BLaER1 (cell line): Measurements from ENCODE around the gene AGPAT4.

ENCODE experiments used
- H3K27ac ChIP-seq: shearing (Covaris generic); formaldehyde crosslinking; 2 replicates; pipeline ENCODE4 v1.8.1; 2022
- H3K27me3 ChIP-seq: shearing (Covaris generic); formaldehyde crosslinking; 2 replicates; pipeline ENCODE4 v1.8.1; 2022
- H3K36me3 ChIP-seq: shearing (Covaris generic); formaldehyde crosslinking; 2 replicates; pipeline ENCODE4 v1.8.1; 2022
- H3K4me1 ChIP-seq: shearing (Covaris generic); formaldehyde crosslinking; 2 replicates; pipeline ENCODE4 v1.8.1; 2022
- H3K4me2 ChIP-seq: shearing (Covaris generic); formaldehyde crosslinking; 2 replicates; pipeline ENCODE4 v1.8.1; 2022
- H3K4me3 ChIP-seq: shearing (Covaris generic); formaldehyde crosslinking; 2 replicates; pipeline ENCODE4 v1.8.1; 2022
- H3K9ac ChIP-seq: shearing (Covaris generic); formaldehyde crosslinking; 2 replicates; pipeline ENCODE4 v1.8.1; 2022
- H3K9me3 ChIP-seq: shearing (Covaris generic); formaldehyde crosslinking; 2 replicates; pipeline ENCODE4 v1.8.1; 2022
- H4K20me1 ChIP-seq: shearing (Covaris generic); formaldehyde crosslinking; 2 replicates; pipeline ENCODE4 v1.8.1; 2022
- Cebpa-rat ChIP-seq: shearing (Covaris generic); IDR thresholded peaks from 2 replicates; pipeline ENCODE4 v1.8.1; 2022

AGPAT4 gene

DNA sequence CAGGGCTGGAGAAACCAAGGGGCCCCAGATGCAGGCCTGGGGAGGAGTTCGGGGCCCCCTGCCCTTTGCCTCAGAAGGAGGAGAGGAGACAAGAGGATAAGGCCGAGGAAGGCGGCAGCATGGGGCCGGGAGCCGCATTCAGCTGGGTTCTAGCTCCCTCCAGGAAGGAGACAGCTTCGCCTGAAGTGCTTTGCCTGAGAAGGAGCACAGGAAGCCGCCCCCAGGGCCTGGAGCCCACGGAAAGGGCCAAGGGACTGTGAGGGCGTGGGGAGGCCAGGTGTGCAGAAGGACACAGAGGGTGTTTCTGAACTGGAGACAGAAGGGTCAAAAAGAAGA, 121.4 kb downstream of the AGPAT4 start:
- H3K4me2 ChIP-seq: no peak overlapping the region
- no peak overlapping the region for H3K4me3 ChIP-seq
- H3K4me1 ChIP-seq: no peaks in the 10 kb centered on the region
- peak overlapping the region; percentile 49; the same call in 1 of the 2 replicates for H3K27ac ChIP-seq
- no peaks in the 10 kb centered on the region for H3K27me3 ChIP-seq
- H4K20me1 ChIP-seq: no peaks in the 10 kb centered on the region
- TF ChIP-seq Cebpa-rat: no peak
- no peak overlapping the region for H3K9ac ChIP-seq
- H3K36me3 ChIP-seq: peaks cover 66% of the 10 kb centered on the region
- peaks cover 11% of the 10 kb centered on the region for H3K9me3 ChIP-seq

DNA sequence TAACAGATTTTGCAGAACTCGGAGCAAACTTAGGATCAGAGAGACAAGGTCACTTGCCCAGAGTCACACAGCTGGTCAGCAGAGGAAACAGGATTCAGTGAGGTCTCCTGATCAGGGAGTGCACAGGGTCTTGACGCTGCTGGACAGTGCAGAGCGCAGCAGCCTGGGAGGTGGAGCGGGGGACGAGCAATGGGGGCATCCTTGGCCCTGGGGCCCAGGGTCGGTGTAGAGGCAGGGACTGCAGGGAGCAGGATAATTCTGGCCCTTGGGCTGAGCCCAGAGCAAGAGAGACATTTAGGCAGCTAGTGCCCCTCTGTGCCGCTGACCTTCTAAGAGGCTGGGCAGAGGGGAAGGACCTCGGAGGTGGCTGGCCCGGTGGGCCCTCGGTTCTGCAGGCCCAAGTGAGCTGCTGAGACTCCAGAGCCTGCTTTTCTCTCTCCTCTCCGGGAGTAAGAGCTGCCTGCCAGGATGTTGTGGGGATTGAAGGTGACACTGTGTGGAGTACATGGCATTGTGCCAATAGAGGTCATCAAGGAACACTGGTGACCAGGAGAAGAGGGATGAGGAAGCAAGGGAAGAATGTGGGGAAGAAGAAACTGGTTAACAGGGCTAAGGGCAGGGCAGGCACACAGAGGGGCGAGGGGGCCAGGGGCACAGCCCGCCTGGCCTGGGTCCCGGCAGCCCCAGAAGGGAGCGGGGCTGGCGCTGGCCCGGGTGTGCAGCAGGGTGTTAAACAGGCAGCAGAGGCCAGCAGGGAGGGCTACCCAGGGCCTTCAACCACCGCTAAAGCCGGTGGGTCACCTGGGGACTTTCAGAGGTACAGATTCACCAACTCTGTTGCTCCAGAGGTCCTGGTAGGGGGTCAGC, 122.0 kb downstream of the AGPAT4 start:
- no peaks in the 10 kb centered on the region for H3K27me3 ChIP-seq
- H3K36me3 ChIP-seq: peaks cover 63% of the 10 kb centered on the region
- no peak for TF ChIP-seq Cebpa-rat
- no peak overlapping the region for H3K4me3 ChIP-seq
- H3K4me1 ChIP-seq: no peaks in the 10 kb centered on the region
- H3K9ac ChIP-seq: no peak overlapping the region
- H3K9me3 ChIP-seq: peaks cover 5% of the 10 kb centered on the region
- H3K27ac ChIP-seq: peak overlapping the region; percentile 49; the same call in 1 of the 2 replicates
- no peak overlapping the region for H3K4me2 ChIP-seq
- H4K20me1 ChIP-seq: no peaks in the 10 kb centered on the region

DNA sequence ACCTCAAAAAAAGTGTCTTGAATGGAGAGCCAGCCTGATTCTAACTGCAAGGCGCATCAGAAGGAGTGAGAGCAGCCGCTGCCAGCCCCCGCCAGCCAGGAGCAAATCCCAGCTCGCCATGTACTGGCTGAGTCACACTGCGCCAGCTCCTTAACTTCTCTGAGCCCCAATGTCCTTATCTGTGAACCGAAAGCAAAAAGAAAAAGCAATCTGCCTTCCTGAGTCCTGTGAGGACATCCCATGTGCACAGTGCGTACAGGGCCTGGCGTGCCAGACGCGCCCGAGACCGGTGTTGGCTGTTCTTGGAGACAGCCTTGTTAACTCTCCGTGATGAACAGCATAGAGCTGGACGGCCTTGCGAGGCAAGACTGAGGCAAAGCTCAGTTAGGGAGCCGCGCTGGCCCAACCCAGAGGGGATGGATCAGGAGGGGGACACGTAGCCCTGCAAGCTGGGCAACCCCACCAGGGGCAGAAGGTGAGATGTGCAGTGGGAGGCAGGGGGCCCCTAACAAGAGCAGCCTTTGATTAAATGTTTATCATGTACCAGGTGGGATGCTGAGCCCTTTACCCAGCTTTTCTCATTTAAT, 122.7 kb downstream of the AGPAT4 start:
- Histone ChIP-seq H3K36me3 (peaks cover 70% of the 10 kb centered on the region), H3K27ac (no peak overlapping the region), H3K9ac (no peak overlapping the region), H3K4me3 (no peak overlapping the region), H3K27me3 (no peaks in the 10 kb centered on the region), H4K20me1 (no peaks in the 10 kb centered on the region), H3K4me2 (no peak overlapping the region), H3K4me1 (no peaks in the 10 kb centered on the region), H3K9me3 (no peaks in the 10 kb centered on the region)
- no peak for TF ChIP-seq Cebpa-rat

DNA sequence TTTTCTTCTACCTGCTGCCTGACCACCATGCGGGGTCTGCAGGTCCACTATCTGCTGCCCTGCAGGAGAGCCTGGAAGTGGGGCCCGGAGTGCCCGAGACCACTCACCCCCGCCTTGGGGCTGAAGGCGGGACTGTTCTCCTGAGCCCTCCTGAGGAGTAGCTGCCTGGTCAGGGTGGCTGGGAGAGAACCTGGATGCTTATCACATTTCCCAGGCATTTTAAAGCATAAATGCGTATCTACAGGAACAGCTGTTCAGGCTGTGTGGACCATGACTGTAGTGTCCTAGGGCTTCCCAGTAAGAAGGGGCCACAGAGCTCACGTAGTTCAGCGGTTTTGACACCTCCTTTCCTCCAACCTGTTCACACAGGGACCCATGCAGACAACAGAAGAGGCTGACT, 123.3 kb downstream of the AGPAT4 start:
- no peaks in the 10 kb centered on the region for H3K9me3 ChIP-seq
- H3K4me3 ChIP-seq: no peak overlapping the region
- no peak for TF ChIP-seq Cebpa-rat
- no peak overlapping the region for H3K9ac ChIP-seq
- no peaks in the 10 kb centered on the region for H4K20me1 ChIP-seq
- H3K36me3 ChIP-seq: peaks cover 70% of the 10 kb centered on the region
- peaks cover under 1% of the 10 kb centered on the region; the same call in 1 of the 2 replicates for H3K4me1 ChIP-seq
- no peak overlapping the region for H3K27ac ChIP-seq
- H3K4me2 ChIP-seq: no peak overlapping the region
- no peaks in the 10 kb centered on the region for H3K27me3 ChIP-seq

DNA sequence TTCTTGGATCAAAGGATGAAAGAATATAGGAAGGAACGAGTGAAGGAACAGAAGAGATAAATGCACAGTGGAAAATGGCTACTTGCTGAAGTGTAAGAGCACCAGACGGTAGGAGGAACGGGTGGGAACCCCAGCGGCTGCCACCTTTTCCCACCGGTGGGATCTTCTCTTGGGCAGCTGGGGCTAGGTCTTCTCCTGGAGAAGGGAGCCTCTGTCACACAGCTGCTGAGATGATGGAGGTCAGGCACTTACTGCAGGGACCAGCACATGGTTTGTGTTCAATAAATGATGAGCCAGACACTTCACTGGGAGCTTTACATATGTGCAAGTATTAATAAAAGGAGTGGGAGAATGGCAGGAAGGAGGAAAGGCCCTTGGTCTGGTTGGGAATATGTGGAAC, 123.7 kb downstream of the AGPAT4 start:
- no peak overlapping the region for H3K9ac ChIP-seq
- no peaks in the 10 kb centered on the region for H3K9me3 ChIP-seq
- no peak overlapping the region for H3K4me2 ChIP-seq
- no peak overlapping the region for H3K4me3 ChIP-seq
- H3K27me3 ChIP-seq: no peaks in the 10 kb centered on the region
- peaks cover 66% of the 10 kb centered on the region for H3K36me3 ChIP-seq
- TF ChIP-seq Cebpa-rat: no peak
- H4K20me1 ChIP-seq: no peaks in the 10 kb centered on the region
- H3K4me1 ChIP-seq: peaks cover 4% of the 10 kb centered on the region
- no peak overlapping the region for H3K27ac ChIP-seq

DNA sequence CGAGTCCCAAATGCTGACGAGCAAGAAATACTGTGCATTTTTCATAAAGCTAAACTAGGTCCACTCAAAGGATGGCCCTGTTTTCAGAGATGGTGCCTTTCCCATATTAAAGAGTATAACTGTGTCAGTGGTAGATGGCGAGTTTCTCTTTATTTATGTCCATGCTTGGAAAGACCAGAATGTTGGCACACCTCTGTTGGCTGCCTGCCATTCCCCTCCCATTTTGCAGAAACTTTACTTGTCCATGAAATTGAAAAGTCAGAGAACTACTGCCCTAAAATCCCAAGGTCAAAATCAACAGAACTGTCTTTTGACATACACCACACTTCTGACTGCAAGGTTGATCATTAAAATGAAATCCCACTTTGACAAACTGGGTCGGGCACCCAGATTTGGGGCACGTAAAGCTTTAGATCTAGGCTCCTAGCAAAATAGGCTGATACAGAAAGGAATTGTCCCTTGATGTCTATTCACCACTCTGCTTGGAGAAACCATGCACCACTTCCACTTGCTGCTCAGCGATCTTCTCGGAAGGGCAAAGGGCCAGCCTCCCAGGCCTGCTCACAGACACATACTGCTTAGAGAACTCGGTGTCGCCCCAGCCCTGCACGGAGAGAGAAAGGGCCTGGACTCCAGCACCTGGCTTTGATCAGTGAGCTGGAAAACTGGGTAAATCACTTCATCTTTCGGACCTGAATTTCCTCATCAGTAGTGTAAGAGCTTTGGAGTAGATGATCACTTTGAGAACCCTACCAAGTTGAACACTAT, 130.0 kb downstream of the AGPAT4 start:
- Histone ChIP-seq H3K4me2 (no peak overlapping the region), H3K36me3 (peaks cover 27% of the 10 kb centered on the region), H3K9me3 (no peaks in the 10 kb centered on the region)

DNA sequence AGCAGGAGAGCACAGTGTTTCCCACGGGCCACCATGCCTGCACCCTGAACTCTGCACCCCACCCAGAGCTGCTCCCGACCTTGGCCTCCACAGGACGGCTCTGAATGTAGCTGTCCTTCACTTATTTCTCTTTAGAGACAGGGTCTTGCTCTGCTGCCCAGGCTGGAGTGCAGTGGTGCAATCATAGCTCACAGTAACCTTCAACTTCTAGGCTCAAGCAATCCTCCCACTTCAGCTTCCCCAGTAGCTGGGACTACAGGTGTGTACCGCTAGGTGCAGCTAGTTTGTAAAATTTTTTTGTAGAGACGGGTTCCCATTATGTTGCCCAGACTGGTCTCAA, 130.9 kb downstream of the AGPAT4 start:
- Histone ChIP-seq H3K4me1 (peaks cover 54% of the 10 kb centered on the region), H3K9ac (no peak overlapping the region), H3K27me3 (no peaks in the 10 kb centered on the region), H3K27ac (no peak overlapping the region), H3K4me2 (no peak overlapping the region), H3K4me3 (no peak overlapping the region), H3K36me3 (peaks cover 21% of the 10 kb centered on the region), H4K20me1 (no peaks in the 10 kb centered on the region), H3K9me3 (no peaks in the 10 kb centered on the region)
- TF ChIP-seq Cebpa-rat: no peak

More for the DNA sequence above, 130.0 kb downstream of the AGPAT4 start:
- peaks cover 45% of the 10 kb centered on the region for H3K4me1 ChIP-seq
- no peak for TF ChIP-seq Cebpa-rat
- H3K9ac ChIP-seq: no peak overlapping the region
- H3K4me3 ChIP-seq: no peak overlapping the region
- no peaks in the 10 kb centered on the region for H4K20me1 ChIP-seq
- no peak overlapping the region for H3K27ac ChIP-seq
- H3K27me3 ChIP-seq: no peaks in the 10 kb centered on the region

DNA sequence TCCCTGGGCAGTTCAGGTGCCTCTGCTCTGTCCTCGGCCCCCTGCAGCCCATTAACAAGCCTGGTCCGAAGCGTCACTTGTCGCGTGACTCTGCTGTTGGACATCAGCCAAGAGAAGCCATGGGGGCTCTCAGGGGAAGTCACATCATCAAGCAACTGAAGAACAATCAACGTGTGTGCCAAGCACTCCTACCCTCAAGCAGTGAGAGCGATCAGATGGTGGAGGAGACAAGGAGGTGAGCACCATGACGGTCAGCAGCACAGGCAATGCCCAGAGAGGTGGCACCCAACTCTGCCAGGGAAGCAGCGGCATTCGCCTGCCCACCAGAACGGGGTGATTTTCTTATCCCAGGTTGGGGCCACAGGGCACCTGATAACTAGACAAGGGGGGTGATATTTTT, 132.7 kb downstream of the AGPAT4 start:
- TF ChIP-seq Cebpa-rat: no peak
- H3K9me3 ChIP-seq: no peaks in the 10 kb centered on the region
- no peaks in the 10 kb centered on the region for H3K27me3 ChIP-seq
- peak overlapping the region; percentile 47; the same call in 1 of the 2 replicates for H3K27ac ChIP-seq
- H4K20me1 ChIP-seq: no peaks in the 10 kb centered on the region
- peak overlapping the region; percentile 61 for H3K4me2 ChIP-seq
- peaks cover 11% of the 10 kb centered on the region for H3K36me3 ChIP-seq
- no peak overlapping the region for H3K4me3 ChIP-seq
- peaks cover 68% of the 10 kb centered on the region for H3K4me1 ChIP-seq
- no peak overlapping the region for H3K9ac ChIP-seq

DNA sequence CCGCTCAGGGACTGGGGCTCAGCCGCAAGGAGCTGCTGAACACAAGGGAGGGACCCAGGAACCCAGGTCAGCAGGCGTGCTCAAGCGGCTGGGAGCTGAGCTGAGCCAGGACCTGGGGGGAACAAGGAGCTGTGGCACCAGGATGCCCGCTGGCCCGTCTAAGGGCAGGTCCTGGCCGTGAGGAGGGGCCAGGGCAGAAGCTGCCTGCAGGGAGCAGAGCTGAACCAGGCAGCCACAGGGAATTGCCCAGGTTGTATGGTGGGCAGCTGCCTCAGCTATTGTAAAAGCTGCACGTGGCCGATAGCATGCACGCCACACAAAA, 133.3 kb downstream of the AGPAT4 start:
- H4K20me1 ChIP-seq: no peaks in the 10 kb centered on the region
- no peak overlapping the region for H3K9ac ChIP-seq

More for the DNA sequence above, 133.3 kb downstream of the AGPAT4 start:
- Histone ChIP-seq H3K4me2 (peak overlapping the region; percentile 61; the same call in 1 of the 2 replicates), H3K4me1 (peaks cover 74% of the 10 kb centered on the region), H3K27ac (no peak overlapping the region), H3K9me3 (no peaks in the 10 kb centered on the region), H3K27me3 (no peaks in the 10 kb centered on the region), H3K36me3 (0 out of 2 replicates have a peak, but pooled peaks cover 4% of the 10 kb centered on the region), H3K4me3 (no peak overlapping the region)
- TF ChIP-seq Cebpa-rat: no peak
